ENCODE measurements around the gene IGSF9B. TPM values are rescaled to one million over a fixed set of nuclear protein-coding genes. Genes with fewer than 3 reads are reported as not detected.
"Not testable (repeated sequence)": the region's sequence is repeated elsewhere in the genome, so short reads cannot be mapped to it uniquely, and the experiment has no call there.

The IGSF9B gene
- total and polyA plus RNA-seq, 2 donors from 2014 or later: 0.86 to 10.4 TPM

GRCh38 chr11:134003792-134004495, 47.2 kb upstream of the IGSF9B start:
- H3K27me3 ChIP-seq (ENCODE audit: control insufficient read depth, insufficient read depth, low read length): no peaks in the 10 kb centered on the region
- no peaks in the 10 kb centered on the region for H3K4me1 ChIP-seq (ENCODE audit: control insufficient read depth in 2 of 3, insufficient read depth in 2 of 3, low read depth in 1 of 3, low read length in 3 of 3)
- no peaks in the 10 kb centered on the region for H3K36me3 ChIP-seq (ENCODE audit: control insufficient read depth in 2 of 3, insufficient read depth in 3 of 3, low read length in 3 of 3)
- no peak for TF ChIP-seq CTCF (IDR thresholded peaks at IDR 0.05; ENCODE audit: borderline replicate concordance, extremely low read depth, insufficient read depth)
- H3K4me3 ChIP-seq (ENCODE audit: low read length in 3 of 3): no peak overlapping the region
- H3K9ac ChIP-seq (ENCODE audit: low read length in 3 of 3): no peak overlapping the region
- no peak for FAIRE-seq
- intact Hi-C loops (cut with DNase I): no loop called here
- no peaks in the 10 kb centered on the region for H3K9me3 ChIP-seq (ENCODE audit: control insufficient read depth in 2 of 3, insufficient read depth in 1 of 3, low read length in 3 of 3)
- DNase-seq: peak in 1 of 5 donors; percentile 33
- no peak overlapping the region for H3K27ac ChIP-seq (ENCODE audit: low read depth in 2 of 2, low read length in 2 of 2)

- H3K4me1 ChIP-seq (ENCODE audit: control insufficient read depth in 2 of 3, insufficient read depth in 2 of 3, low read depth in 1 of 3, low read length in 3 of 3); intact Hi-C loops (cut with DNase I); H3K4me3 ChIP-seq (ENCODE audit: low read length in 3 of 3); H3K9ac ChIP-seq (ENCODE audit: low read length in 3 of 3); DNase-seq; H3K36me3 ChIP-seq (ENCODE audit: control insufficient read depth in 2 of 3, insufficient read depth in 3 of 3, low read length in 3 of 3); FAIRE-seq; H3K27me3 ChIP-seq (ENCODE audit: control insufficient read depth, insufficient read depth, low read length); H3K9me3 ChIP-seq (ENCODE audit: control insufficient read depth in 2 of 3, insufficient read depth in 1 of 3, low read length in 3 of 3); H3K27ac ChIP-seq (ENCODE audit: low read depth in 2 of 2, low read length in 2 of 2): not testable (repeated sequence)
These were observed 46.1 kb upstream of the IGSF9B start for GRCh38 chr11:134002819-134003218.

- H3K9ac ChIP-seq (ENCODE audit: low read length in 3 of 3); DNase-seq; H3K9me3 ChIP-seq (ENCODE audit: control insufficient read depth in 2 of 3, insufficient read depth in 1 of 3, low read length in 3 of 3); H3K36me3 ChIP-seq (ENCODE audit: control insufficient read depth in 2 of 3, insufficient read depth in 3 of 3, low read length in 3 of 3); intact Hi-C loops (cut with DNase I); FAIRE-seq; H3K4me3 ChIP-seq (ENCODE audit: low read length in 3 of 3); H3K27ac ChIP-seq (ENCODE audit: low read depth in 2 of 2, low read length in 2 of 2); H3K27me3 ChIP-seq (ENCODE audit: control insufficient read depth, insufficient read depth, low read length); H3K4me1 ChIP-seq (ENCODE audit: control insufficient read depth in 2 of 3, insufficient read depth in 2 of 3, low read depth in 1 of 3, low read length in 3 of 3): not testable (repeated sequence)
These were observed 45.6 kb upstream of the IGSF9B start for GRCh38 chr11:134002338-134002737.

GRCh38 chr11:134001596-134001995, 44.8 kb upstream of the IGSF9B start:
- Histone ChIP-seq H3K36me3 (ENCODE audit: control insufficient read depth in 2 of 3, insufficient read depth in 3 of 3, low read length in 3 of 3) (no peaks in the 10 kb centered on the region), H3K9me3 (ENCODE audit: control insufficient read depth in 2 of 3, insufficient read depth in 1 of 3, low read length in 3 of 3) (no peaks in the 10 kb centered on the region), H3K4me1 (ENCODE audit: control insufficient read depth in 2 of 3, insufficient read depth in 2 of 3, low read depth in 1 of 3, low read length in 3 of 3) (peaks cover 0 to 2% (median 0%) of the 10 kb centered on the region in 3 donors), H3K27me3 (ENCODE audit: control insufficient read depth, insufficient read depth, low read length) (no peaks in the 10 kb centered on the region), H3K4me3 (ENCODE audit: low read length in 3 of 3) (no peak overlapping the region), H3K27ac (ENCODE audit: low read depth in 2 of 2, low read length in 2 of 2) (no peak overlapping the region), H3K9ac (ENCODE audit: low read length in 3 of 3) (no peak overlapping the region)
- no peak for FAIRE-seq
- no peak for DNase-seq
- intact Hi-C loops (cut with DNase I): no loop called here
- no peak for TF ChIP-seq CTCF (IDR thresholded peaks at IDR 0.05; ENCODE audit: borderline replicate concordance, extremely low read depth, insufficient read depth)

Measured in kidney (tissue), 14 donors.